HG02798 (cell line): Measurements from ENCODE around the gene RAB33A.

Source experiments
- ATAC-seq: cut with Tn5 transposase; IDR thresholded peaks from one replicate; pipeline ENCODE4 v1.9.1; 2021; ENCODE audit warnings: mild to moderate bottlenecking; ENCODE audit not compliant: unreplicated experiment, poor library complexity

RAB33A gene

DNA sequence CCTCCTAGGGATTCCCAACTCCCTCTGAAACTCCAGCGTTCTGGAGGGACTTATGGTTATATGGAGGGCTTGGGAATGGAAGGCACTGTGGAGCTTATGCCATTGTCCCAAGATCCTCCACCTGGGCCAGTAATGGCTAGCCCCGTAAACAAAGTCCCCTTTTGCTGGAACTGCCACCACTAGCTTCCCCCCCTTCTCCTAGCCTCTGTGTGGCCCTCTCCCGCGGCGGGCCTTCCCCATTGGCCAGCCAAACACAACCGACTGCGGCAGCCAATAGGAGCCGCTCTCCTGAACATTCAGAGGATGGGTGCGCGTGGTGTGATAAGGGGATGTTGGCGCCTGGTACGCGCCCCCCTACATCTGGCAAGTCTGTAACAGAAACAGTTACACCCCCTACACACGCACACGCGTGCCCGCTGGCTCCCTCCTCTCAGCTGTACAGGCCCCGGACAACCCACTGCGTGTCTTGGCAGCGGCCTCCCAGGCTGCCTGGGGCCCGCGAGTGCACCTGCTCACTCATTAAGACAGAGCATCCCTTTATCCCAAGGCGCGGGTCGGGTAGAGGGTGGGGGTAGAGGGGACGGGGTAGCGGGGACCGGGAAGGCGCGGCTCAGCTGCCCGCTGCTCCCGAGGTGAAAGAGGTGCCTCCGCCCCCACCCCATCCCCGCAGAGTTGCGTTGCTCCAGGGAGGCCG lies 863 bp upstream of the RAB33A start:
- ATAC-seq: peak; percentile 78

DNA sequence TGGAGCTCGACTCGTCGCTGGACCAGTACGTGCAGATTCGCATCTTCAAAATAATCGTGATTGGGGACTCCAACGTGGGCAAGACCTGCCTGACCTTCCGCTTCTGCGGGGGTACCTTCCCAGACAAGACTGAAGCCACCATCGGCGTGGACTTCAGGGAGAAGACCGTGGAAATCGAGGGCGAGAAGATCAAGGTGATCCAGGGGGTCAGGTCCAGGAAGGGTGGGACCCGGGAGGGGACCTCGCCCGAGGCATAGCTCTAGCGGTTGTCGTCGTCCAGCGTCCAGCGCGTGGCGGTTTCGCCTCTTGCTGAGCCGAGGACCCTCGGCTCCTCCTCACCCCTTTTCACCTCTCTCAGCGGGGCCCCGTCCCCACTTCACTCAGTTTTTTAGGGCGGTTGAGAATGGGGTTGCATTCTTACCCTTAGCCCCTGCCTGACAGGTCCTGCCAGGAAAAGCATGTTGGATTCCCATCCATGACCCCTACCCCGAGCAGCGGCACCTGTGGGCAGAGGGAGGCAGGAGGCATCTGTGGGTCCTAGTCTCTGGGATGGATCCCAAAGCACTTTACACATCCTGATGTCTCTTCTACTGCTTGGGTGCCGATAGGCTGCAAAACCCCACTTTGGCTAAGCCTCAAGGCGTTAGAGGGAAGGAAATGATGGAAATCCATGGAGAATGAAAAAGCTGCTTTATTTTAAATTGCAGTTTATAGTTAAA lies 524 bp downstream of the RAB33A start:
- ATAC-seq: no peak

DNA sequence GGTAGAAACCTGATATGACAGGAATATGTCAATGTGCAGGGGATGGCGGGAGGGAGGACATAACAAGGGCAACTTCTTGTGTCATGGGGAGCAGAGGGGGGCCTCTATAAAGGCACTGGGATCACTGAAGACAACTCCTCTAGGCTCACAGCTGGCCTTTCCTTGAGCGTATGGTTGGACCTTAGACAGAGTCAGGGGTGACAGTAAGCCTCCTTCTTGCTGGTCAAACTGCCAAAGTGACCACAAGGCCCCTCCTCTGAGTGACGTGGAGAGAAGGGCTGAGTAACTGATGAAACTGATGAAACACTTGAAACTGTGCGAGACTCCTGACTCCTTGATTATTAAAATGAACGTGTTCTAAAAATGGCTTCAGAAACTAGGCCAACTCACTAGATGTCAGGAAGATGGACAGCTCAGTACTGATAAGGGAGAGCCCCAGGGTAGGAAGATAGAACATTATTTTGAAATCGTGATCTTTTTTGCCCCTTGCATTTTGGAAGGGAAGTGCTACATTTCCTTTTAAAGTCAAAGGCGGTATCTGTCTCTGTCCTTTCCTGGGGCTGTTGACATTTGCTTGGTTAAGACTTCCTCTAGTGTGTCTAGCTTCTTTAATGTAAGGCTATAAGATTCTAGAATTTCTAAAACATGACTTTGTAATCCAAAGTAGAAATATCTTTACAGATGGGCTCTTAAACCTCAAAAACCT lies 1.6 kb downstream of the RAB33A start:
- peak; percentile 50 for ATAC-seq

DNA sequence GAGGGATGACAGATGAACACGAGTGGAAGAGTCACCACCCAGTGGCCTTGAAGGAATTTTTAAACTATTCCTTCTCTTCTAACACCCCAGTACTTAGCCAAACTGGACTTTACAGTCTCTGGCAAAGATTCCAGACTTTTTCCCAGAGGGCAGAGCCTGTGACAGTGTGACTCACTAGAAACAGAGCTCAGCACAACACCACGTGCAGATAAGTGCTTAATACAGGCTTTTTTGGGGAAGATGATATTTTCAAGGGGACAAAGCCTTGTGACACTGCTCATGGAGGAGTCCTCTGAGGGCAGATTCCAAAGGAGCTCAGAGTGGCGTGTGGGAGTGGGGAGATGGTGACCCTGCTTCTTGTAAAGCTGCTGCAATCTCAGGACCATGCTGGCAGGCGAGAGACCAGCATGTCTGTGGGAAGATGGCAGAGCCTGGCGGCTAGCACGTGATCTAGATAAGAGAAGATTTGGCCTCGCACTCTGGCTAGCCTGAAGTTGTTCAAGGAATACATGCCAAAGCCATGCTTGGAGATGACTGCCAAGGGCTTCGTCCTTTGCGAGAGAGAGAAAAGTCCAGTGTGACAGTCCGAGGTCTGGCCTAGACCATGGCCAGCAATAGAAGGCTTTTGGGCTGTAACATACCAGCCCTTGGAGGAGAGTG lies 2.4 kb downstream of the RAB33A start:
- no peak for ATAC-seq

DNA sequence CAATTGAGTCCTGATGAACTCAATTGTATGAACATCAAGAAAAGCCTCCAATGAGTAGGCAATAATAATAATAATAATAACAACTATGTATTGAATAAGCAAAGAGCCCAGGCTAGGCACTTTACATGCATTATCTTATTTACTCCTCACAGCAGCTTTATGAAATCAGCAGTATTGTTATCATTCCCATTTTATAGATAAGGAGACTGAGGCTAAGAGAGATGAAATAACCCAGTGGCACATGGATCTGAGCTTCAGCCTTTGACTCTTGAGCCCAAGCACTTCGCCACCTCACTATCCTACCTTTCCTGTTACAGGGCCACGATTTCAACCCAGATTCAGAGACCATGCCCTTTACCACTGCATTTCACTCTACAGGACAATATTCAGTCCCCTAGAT lies 3.2 kb downstream of the RAB33A start:
- no peak for ATAC-seq

DNA sequence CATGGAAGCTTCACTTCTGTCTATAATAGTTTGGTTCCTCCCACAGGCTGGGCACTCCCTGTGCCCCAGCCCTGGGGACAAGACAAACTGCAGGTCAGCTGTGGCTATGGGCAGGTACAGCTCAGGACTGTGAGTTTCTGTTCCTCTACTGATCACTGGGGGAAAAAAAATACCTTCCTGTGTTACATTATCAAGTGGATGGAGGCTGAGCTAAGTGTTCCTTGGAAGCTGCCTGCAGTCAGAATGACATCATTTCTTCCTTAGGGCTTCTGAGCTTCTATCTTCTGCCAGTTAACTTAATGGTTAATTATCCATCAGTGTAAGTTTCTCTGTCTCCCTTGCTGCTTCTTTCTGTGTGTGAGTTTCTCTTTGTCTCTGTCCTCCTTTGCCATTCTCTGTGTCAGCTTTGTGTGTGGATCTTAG lies 4.6 kb downstream of the RAB33A start:
- ATAC-seq: peak; percentile 84

DNA sequence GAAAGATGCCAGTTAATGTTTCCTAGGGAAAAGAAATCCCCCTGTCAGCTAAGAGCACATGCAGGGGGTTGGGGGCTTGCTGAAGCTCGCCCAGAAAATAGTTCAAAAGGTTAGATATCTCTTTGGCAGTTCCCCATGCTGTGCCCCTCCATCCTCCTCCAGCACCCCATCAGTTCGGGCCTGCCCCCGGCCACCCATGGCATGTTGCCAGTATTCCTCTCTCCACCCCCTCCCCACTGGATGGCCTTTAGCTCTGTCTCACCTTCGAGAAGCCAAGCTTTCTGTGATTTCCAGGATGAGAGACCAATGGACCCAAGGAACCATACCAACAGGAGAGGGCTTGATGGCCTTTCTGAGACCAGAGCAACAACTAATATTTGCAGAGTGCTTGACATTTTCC lies 5.2 kb downstream of the RAB33A start:
- no peak for ATAC-seq

DNA sequence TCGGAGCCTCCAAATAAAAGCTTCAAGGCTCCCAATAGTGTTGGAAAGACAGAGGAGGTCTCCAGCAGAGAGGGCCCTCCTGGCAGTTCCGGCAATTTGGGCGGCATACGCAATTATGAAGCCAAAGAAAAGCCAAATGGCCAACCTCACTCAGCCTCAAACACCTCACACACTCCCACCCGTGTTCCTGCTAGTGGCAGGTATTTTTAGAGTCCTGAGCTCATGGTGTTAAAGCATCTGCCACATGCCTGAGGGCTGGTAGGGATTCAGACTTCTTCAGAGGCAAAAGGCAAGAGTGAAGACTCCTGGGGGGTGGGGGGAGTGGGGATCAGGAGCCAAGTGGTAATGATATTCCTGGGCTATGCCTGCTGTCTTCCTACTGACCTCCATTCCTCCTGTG lies 7.4 kb downstream of the RAB33A start:
- ATAC-seq: no peak

DNA sequence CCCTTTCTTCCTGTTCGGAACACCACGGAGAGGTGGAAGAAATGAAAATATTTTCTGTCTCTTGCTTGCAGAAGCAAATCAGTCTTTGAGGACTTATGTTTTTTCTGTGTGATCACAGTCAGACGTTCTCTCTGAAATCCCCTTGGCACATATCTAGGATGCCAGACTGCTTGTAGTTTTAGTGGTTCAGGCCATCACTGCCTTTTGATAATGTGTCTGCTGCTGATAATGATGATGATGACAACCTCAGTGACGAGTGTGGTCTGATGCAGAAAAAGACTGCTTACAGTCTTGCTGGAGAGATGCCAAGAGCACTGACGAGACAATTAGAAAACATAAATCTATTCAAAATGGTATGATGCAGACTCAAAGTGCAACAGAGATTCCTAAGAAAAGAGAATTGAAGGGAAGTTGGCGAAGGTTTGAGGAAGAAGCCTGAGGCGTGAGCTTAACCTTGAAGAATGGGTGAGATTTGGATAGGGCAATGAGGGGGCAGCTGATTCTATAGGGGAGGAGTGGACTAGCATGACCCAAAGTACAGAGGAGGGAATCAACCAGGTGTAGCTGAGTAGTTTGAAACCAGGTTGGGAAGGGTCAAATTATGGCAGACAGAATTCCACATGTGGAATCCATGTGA lies 7.9 kb downstream of the RAB33A start:
- ATAC-seq: no peak

DNA sequence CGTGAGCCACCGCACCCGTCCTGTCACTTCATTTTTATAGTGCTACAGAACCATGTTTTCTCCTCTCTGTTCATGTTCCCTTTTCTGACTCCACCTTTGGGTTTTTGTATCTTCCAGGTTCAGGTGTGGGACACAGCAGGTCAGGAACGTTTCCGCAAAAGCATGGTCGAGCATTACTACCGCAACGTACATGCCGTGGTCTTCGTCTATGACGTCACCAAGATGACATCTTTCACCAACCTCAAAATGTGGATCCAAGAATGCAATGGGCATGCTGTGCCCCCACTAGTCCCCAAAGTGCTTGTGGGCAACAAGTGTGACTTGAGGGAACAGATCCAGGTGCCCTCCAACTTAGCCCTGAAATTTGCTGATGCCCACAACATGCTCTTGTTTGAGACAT lies 12.4 kb downstream of the RAB33A start:
- no peak for ATAC-seq

DNA sequence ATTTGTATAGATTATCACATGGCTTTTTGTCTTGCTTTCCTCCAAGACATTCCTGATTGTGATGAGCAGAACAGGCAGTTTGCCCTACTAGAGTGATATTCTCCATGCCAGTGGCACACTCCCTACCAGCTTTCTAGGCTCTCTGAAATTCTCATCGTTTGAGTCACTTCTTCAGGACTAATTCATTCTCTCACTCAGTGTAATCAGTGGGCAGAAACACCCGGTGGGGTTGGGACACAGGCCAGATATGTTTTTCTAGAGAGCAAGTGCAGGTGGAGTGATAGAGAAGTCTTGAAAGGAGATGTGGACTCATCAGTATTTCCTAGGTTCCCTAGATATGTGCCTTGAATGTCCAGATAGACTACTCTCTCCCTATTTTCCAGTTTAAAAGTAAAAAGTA lies 13.1 kb downstream of the RAB33A start:
- ATAC-seq: no peak

DNA sequence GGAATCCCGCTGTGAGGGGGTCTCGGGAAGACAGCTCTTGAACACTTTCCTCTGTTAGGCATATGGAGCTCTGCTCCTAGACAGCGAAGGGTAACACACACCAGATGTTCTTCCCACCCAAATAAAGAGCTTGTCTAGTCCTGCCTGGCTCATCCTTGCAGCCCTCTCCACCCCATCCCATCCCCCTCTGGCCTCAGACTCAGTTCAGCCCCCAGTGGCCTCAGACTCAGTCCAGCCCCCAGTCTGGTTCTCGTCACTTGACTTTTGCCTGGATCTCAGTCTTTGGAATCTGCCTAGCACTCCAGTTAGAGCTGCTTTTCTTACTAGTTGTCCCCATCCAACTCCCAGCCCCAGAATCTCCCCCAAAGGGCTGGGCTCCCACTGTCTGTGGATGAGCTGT lies 14.9 kb downstream of the RAB33A start:
- ATAC-seq: no peak

DNA sequence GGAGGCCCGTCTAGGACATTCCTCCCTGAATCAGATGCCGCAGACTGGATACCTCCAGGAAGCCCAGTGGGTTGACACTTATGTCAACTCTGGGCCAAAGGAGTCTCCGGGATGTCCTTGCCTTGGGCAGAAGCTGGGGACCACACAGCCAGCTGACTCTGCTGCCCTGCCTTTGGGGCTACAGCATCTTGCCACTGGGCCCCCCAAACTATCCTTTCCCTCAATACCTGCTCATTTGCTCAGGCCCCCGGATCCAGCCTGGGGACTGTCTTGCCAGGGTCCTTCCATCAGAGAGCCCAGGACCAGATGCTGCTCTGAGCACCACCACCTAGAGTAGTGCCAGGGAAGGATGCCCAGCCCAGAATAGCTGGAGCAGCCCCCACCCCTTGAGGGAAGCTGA lies 19.0 kb downstream of the RAB33A start:
- no peak for ATAC-seq

DNA sequence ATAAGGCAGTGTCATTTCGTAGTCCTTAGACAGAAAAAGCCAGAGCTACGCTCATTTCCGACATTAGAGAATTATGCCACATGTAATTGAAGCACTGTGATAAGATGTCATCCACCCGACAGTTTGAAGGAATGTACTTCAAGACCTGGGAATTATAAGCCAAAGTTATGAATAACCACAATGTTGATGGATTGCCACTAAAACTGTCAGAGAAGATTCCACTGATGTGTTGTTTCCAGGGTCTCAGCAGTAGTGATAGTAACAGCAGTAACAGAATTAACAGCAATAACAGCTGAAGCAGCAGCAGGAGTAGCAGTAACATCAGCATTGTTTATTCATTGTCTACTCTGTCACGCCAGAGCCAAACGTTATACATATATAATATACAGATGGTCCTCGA lies 24.7 kb downstream of the RAB33A start:
- ATAC-seq: no peak

DNA sequence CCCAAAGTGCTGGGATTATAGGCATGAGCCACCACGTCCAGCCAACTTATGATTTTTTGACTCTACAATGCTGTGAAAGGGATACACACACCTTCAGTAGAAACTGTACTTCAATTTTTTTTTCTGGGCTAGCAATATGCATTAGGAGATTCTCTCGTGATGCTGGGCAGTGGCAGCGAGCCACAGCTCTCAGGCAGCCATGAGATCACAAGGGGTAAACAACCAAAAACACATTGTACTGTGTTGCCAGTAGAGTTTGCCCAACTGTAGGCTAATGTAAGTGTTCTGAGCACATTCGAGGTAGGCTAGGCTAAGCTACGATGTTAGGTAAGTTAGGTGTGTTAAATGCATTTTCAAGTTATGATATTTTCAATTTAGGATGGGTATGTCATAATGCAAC lies 25.7 kb downstream of the RAB33A start:
- ATAC-seq: no peak

DNA sequence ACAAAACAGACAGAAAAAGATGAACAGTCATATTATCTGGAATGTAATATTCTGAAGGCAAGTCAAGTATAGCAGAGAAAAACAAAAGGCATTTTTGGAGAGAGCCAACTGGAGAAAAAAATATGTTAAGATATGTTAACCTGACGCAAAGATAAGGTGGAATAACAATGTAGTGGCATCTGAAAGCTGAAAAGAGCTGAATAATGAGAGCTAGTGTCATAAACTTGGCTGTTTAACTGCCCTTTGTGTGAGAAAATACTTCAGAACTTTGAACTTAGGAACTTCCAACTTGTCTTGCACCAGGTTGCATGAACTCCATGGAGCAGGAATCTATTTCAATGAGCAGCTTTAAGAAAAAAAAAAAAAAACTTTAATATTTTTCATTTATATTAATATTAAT lies 32.9 kb downstream of the RAB33A start:
- ATAC-seq: no peak

DNA sequence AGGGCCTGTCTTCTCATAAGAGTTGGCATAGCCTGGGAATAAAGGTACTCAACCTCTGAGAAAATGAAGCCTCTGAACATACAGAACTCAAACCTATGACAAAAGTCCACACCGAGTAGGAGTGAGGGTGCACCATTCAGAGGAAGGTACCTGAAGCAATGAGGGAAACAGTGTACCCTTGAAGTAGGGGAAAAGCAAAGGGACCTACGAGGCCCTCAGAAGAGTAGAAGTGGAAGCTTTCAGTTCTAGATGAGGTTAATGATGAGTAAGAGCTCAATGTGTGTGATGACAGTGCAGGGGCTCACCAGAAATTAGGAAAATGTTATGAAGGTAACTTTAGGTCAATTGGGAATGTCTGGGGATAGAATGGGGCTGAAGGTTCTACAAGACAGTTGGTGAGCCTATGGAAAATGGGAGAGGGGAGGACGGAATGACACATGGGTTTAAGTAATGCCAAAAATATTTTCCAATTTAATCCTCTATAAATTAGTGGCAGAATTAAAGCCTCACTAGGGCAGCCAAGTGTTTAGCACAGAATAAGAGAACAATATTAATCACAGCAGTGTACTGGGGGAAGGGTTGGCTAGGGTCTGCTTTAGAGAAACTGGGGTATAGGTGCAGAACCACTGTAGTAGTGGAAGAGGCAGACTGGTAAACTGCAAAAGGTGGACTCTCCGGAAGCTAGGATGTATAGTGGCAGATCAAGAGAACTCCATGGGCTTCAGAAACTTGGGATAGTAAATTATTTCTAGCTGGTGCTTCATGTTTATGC lies 39.8 kb downstream of the RAB33A start:
- no peak for ATAC-seq

DNA sequence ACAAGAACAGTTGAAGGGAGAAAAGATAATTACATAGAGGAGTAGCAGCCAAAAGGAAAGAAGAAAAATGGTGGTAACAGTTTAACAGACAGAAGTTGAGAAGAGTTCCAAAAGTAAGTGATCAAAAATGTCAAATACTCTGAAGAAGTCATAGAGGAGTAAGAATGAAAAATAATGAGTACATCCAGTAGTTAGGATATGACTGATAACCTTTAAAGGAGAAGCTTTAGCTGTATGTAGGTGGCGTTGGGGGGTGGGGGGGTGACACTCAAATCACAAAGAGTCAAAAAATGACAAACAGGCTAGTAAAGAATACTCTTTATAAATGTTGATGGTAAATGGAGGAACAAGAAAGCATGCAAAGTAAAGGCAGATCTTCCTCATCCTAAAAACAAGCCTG lies 40.6 kb downstream of the RAB33A start:
- no peak for ATAC-seq

DNA sequence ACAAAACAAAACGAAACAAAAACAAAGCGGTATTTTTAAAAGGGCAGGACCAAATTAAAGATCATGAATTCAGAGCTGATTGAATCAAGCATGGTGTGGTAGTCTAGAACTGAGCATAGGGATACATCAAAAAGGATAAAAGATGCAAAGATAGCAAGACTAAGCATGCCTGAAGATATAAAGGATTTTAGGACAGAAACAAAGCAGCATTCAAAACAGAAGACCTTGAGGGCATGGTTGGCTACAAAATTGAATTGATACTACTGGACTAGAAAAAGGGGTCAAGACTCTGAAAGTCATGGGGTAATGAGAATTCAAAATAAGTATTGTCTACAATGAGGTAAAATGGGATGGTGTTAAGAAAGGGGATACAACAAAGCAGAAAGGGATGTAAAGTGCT lies 41.6 kb downstream of the RAB33A start:
- no peak for ATAC-seq

DNA sequence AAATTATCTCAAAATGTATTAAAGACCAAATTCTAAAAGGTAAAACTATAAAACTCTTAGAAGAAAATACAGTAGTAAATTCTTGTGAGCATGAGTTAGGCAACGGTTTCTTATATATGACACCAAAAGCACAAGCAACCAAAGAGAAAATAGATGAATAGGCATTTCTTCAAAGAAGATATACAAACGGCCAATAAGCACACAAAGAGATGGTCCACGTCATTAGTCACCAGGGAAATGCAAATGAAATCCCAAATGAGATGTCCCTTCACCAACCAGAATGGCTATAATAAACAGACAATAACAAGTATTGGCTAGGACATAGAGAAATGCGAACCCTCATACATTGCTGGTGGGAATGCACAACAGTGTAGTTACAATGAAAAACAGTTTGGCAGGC lies 44.6 kb downstream of the RAB33A start:
- ATAC-seq: no peak
